GM12874 (cell line): ENCODE data around the gene S1PR5.

Source experiments
- TF ChIP-seq, protein P1 (sequence below): IDR thresholded peaks from 2 replicates; pipeline ENCODE4 v1.5.1; 2011; ENCODE audit warnings: low read depth, mild to moderate bottlenecking, control low read depth, low read length, moderate library complexity; ENCODE audit not compliant: insufficient read depth

The S1PR5 gene

GRCh38 chr19:10508036-10508435, 9.2 kb downstream of the S1PR5 start:
- TF ChIP-seq, protein P1, sequence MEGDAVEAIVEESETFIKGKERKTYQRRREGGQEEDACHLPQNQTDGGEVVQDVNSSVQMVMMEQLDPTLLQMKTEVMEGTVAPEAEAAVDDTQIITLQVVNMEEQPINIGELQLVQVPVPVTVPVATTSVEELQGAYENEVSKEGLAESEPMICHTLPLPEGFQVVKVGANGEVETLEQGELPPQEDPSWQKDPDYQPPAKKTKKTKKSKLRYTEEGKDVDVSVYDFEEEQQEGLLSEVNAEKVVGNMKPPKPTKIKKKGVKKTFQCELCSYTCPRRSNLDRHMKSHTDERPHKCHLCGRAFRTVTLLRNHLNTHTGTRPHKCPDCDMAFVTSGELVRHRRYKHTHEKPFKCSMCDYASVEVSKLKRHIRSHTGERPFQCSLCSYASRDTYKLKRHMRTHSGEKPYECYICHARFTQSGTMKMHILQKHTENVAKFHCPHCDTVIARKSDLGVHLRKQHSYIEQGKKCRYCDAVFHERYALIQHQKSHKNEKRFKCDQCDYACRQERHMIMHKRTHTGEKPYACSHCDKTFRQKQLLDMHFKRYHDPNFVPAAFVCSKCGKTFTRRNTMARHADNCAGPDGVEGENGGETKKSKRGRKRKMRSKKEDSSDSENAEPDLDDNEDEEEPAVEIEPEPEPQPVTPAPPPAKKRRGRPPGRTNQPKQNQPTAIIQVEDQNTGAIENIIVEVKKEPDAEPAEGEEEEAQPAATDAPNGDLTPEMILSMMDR, result no peak

GRCh38 chr19:10505583-10506229, 11.5 kb downstream of the S1PR5 start:
- TF ChIP-seq, protein P1, result peak; percentile 87

GRCh38 chr19:10503002-10503789, 14.1 kb downstream of the S1PR5 start, which contains the start of gene KEAP1:
Gene KEAP1 (minus strand): TSS chr19:10503356. CDS start chr19:10500033, 3,323 bp downstream.
- TF ChIP-seq, protein P1, result no peak

GRCh38 chr19:10502524-10503001, 14.7 kb downstream of the S1PR5 start:
- TF ChIP-seq, protein P1, result no peak

GRCh38 chr19:10501971-10502523, 15.2 kb downstream of the S1PR5 start:
- TF ChIP-seq, protein P1, result 0 out of 2 replicates have a peak, but pooled peaks have one; percentile 9

DNA sequence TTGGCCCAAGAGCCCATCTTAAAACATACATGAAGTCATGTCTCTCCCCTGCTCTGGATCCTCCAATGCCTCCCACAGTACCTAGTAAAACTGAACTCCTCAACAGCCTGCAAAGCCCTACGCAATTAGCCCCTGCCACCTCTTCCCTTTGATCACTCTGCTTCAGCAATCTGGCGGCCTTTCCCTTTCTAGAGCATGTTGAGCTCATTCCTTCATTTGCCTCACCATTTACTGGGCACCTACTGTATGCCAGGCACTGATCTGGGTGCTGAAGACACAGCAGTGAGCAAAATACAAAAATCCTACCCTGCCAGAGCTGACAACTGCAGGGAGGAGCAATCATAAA, 17.0 kb downstream of the S1PR5 start:
- TF ChIP-seq, protein P1, result no peak

DNA sequence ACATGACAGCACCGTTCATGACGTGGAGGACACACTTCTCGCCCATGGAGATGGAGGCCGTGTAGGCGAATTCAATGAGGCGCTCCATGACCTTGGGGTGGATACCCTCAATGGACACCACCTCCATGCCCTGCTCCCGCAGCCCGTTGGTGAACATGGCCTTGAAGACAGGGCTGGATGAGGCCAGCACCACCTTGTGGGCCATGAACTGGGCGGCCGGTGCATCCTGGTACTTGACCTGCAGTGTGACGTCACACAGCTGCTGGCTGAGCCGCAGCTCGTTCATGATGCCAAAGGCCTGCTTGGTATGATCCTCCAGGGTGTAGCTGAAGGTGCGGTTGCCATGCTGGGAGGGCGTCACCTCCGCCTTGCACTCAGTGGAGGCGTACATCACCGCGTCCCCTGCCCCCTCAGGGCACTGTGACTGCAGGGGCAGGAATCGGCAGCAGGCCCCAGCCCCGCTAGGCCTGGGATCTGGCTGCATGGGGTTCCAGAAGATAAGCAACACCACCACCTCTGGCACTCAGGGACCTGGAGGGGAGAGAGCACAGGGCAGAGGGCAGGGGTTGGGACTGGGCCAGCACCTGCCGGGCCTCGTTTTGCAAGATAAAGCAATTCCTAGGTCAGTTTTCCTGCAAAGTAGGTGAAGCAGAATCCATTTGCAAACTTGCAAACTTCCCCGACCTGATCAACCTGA, 17.5 kb downstream of the S1PR5 start:
- TF ChIP-seq, protein P1, result no peak
